BLaER1 treated with 17β-estradiol and CSF1 and Interleukin-3, amounts not matched to agents 10 nM and 100 nM (cell line): ENCODE data around the gene SLX4.

Experiments used
- H3K27ac ChIP-seq, 11 experiments: shearing (Covaris generic); formaldehyde crosslinking; 2 replicates each; pipeline ENCODE4 v1.8.1; 2022
- H3K27me3 ChIP-seq, 11 experiments: shearing (Covaris generic); formaldehyde crosslinking; 2 replicates each; pipeline ENCODE4 v1.8.1; 2022
- H3K36me3 ChIP-seq, 11 experiments: shearing (Covaris generic); formaldehyde crosslinking; 2 replicates each; pipeline ENCODE4 v1.8.1; 2022
- H3K4me1 ChIP-seq, 10 experiments: shearing (Covaris generic); formaldehyde crosslinking; 2 replicates each; pipeline ENCODE4 v1.8.1; 2022
- H3K4me2 ChIP-seq, 11 experiments: shearing (Covaris generic); formaldehyde crosslinking; 2 replicates each; pipeline ENCODE4 v1.8.1; 2022
- H3K4me3 ChIP-seq, 10 experiments: shearing (Covaris generic); formaldehyde crosslinking; 2 replicates each; pipeline ENCODE4 v1.8.1; 2022
- H3K9ac ChIP-seq, 11 experiments: shearing (Covaris generic); formaldehyde crosslinking; 2 replicates each; pipeline ENCODE4 v1.8.1; 2022
- H3K9me3 ChIP-seq, 11 experiments: shearing (Covaris generic); formaldehyde crosslinking; replicated peaks in 1 of 11; 2 replicates each; pipeline ENCODE4 v1.8.1; 2022
- H4K20me1 ChIP-seq, 11 experiments: shearing (Covaris generic); formaldehyde crosslinking; 2 replicates each; pipeline ENCODE4 v1.8.1; 2022
- Cebpa-rat ChIP-seq, 11 experiments: shearing (Covaris generic); IDR thresholded peaks; 2 replicates each; pipeline ENCODE4 v1.8.1; 2022

SLX4 gene

GRCh38 chr16:3645108-3645503 lies 33.7 kb upstream of the SLX4 start:
- peaks cover 0 to 37% (median 0%) of the 10 kb centered on the region in 11 experiments; a peak in 7 of 22 replicates for H4K20me1 ChIP-seq
- H3K9me3 ChIP-seq = no peaks in the 10 kb centered on the region
- peak overlapping the region in 8 of 11 experiments; percentile 51 to 82 (median 67); a peak in 17 of 22 replicates for H3K27ac ChIP-seq
- peaks cover 37 to 60% (median 51%) of the 10 kb centered on the region in 10 experiments for H3K4me1 ChIP-seq
- no peaks in the 10 kb centered on the region for H3K27me3 ChIP-seq
- TF ChIP-seq Cebpa-rat (IDR thresholded peaks at IDR 0.05) = no peak
- H3K4me3 ChIP-seq = no peak overlapping the region
- H3K36me3 ChIP-seq = peaks cover 0 to 61% (median 20%) of the 10 kb centered on the region in 11 experiments; a peak in 17 of 22 replicates
- peak overlapping the region in 10 of 11 experiments; percentile 11 to 72 (median 42); a peak in 16 of 22 replicates for H3K9ac ChIP-seq
- peak overlapping the region; percentile 52 to 95 (median 83) for H3K4me2 ChIP-seq

GRCh38 chr16:3643095-3643730 lies 31.8 kb upstream of the SLX4 start:
- Histone ChIP-seq H3K27me3 (no peaks in the 10 kb centered on the region), H4K20me1 (peaks cover 0 to 37% (median 0%) of the 10 kb centered on the region in 11 experiments; a peak in 7 of 22 replicates), H3K4me2 (peak overlapping the region; percentile 20 to 71 (median 59); a peak in 21 of 22 replicates), H3K9me3 (peaks cover 0 to 7% (median 0%) of the 10 kb centered on the region in 11 experiments; a peak in 1 of 22 replicates), H3K9ac (peak overlapping the region in 4 of 11 experiments; percentile 1 to 24 (median 4); a peak in 3 of 22 replicates), H3K36me3 (peaks cover 0 to 52% (median 22%) of the 10 kb centered on the region in 11 experiments; a peak in 17 of 22 replicates), H3K27ac (peak overlapping the region in 5 of 11 experiments; percentile 5 to 43 (median 35); a peak in 6 of 22 replicates), H3K4me1 (peaks cover 45 to 65% (median 56%) of the 10 kb centered on the region in 10 experiments), H3K4me3 (no peak overlapping the region)
- TF ChIP-seq Cebpa-rat (IDR thresholded peaks at IDR 0.05) = no peak

GRCh38 chr16:3642397-3643094 lies 31.1 kb upstream of the SLX4 start:
- Histone ChIP-seq H3K4me1 (peaks cover 51 to 71% (median 63%) of the 10 kb centered on the region in 10 experiments), H3K9me3 (peaks cover 0 to 7% (median 0%) of the 10 kb centered on the region in 11 experiments; a peak in 1 of 22 replicates), H3K36me3 (peaks cover 0 to 45% (median 22%) of the 10 kb centered on the region in 11 experiments; a peak in 17 of 22 replicates), H3K9ac (peak overlapping the region in 4 of 11 experiments; percentile 2 to 24 (median 4); a peak in 3 of 22 replicates), H3K4me2 (peak overlapping the region; percentile 20 to 71 (median 59); a peak in 21 of 22 replicates), H3K4me3 (no peak overlapping the region), H4K20me1 (peaks cover 0 to 37% (median 0%) of the 10 kb centered on the region in 11 experiments; a peak in 7 of 22 replicates), H3K27ac (peak overlapping the region in 5 of 11 experiments; percentile 15 to 43 (median 35); a peak in 7 of 22 replicates), H3K27me3 (no peaks in the 10 kb centered on the region)
- no peak for TF ChIP-seq Cebpa-rat (IDR thresholded peaks at IDR 0.05)

- Histone ChIP-seq H3K4me2 (peak overlapping the region in 10 of 11 experiments; percentile 46 to 71 (median 60); a peak in 21 of 22 replicates), H3K4me3 (no peak overlapping the region), H4K20me1 (peaks cover 0 to 37% (median 0%) of the 10 kb centered on the region in 11 experiments; a peak in 7 of 22 replicates), H3K9ac (peak overlapping the region in 2 of 11 experiments; percentile 2; a peak in 1 of 22 replicates), H3K36me3 (peaks cover 0 to 39% (median 22%) of the 10 kb centered on the region in 11 experiments; a peak in 17 of 22 replicates), H3K27me3 (no peaks in the 10 kb centered on the region), H3K4me1 (peaks cover 53 to 78% (median 67%) of the 10 kb centered on the region in 10 experiments), H3K9me3 (peaks cover 0 to 7% (median 0%) of the 10 kb centered on the region in 11 experiments; a peak in 1 of 22 replicates), H3K27ac (peak overlapping the region in 4 of 11 experiments; percentile 25 to 39 (median 30); a peak in 3 of 22 replicates)
- no peak for TF ChIP-seq Cebpa-rat (IDR thresholded peaks at IDR 0.05)
Observed at GRCh38 chr16:3641801-3642396, 30.5 kb upstream of the SLX4 start.

- no peak overlapping the region for H3K4me3 ChIP-seq
- peaks cover 0 to 7% (median 0%) of the 10 kb centered on the region in 11 experiments; a peak in 1 of 22 replicates for H3K9me3 ChIP-seq
- H4K20me1 ChIP-seq = peaks cover 0 to 31% (median 0%) of the 10 kb centered on the region in 11 experiments; a peak in 7 of 22 replicates
- no peak for TF ChIP-seq Cebpa-rat (IDR thresholded peaks at IDR 0.05)
- peaks cover 47 to 73% (median 63%) of the 10 kb centered on the region in 10 experiments for H3K4me1 ChIP-seq
- no peaks in the 10 kb centered on the region for H3K27me3 ChIP-seq
- H3K27ac ChIP-seq = no peak overlapping the region; a peak in 1 of 22 replicates
- H3K9ac ChIP-seq = 0 out of 22 replicates have a peak overlapping the region, but pooled peaks of 1 of the 11 experiments have one; percentile 9
- peaks cover 0 to 39% (median 22%) of the 10 kb centered on the region in 11 experiments; a peak in 17 of 22 replicates for H3K36me3 ChIP-seq
- peak overlapping the region in 6 of 11 experiments; percentile 29 to 70 (median 61); a peak in 6 of 22 replicates for H3K4me2 ChIP-seq
Observed at GRCh38 chr16:3640632-3641501, 29.5 kb upstream of the SLX4 start.

- no peak overlapping the region for H3K27ac ChIP-seq
- H3K9me3 ChIP-seq = peaks cover 0 to 7% (median 0%) of the 10 kb centered on the region in 11 experiments; a peak in 1 of 22 replicates
- TF ChIP-seq Cebpa-rat (IDR thresholded peaks at IDR 0.05) = no peak
- H3K4me1 ChIP-seq = peaks cover 40 to 66% (median 56%) of the 10 kb centered on the region in 10 experiments
- 0 out of 22 replicates have a peak overlapping the region, but pooled peaks of 1 of the 11 experiments have one; percentile 9 for H3K9ac ChIP-seq
- H4K20me1 ChIP-seq = peaks cover 0 to 29% (median 0%) of the 10 kb centered on the region in 11 experiments; a peak in 7 of 22 replicates
- H3K4me2 ChIP-seq = no peak overlapping the region
- no peaks in the 10 kb centered on the region for H3K27me3 ChIP-seq
- H3K36me3 ChIP-seq = peaks cover 0 to 39% (median 22%) of the 10 kb centered on the region in 11 experiments; a peak in 17 of 22 replicates
- no peak overlapping the region for H3K4me3 ChIP-seq
Observed at GRCh38 chr16:3640207-3640606, 28.8 kb upstream of the SLX4 start.

GRCh38 chr16:3638916-3639644 lies 27.7 kb upstream of the SLX4 start:
- H3K9me3 ChIP-seq = peaks cover 0 to 7% (median 0%) of the 10 kb centered on the region in 11 experiments; a peak in 1 of 22 replicates
- no peak overlapping the region for H3K4me2 ChIP-seq
- peaks cover 0 to 29% (median 0%) of the 10 kb centered on the region in 11 experiments; a peak in 7 of 22 replicates for H4K20me1 ChIP-seq
- H3K27me3 ChIP-seq = no peaks in the 10 kb centered on the region
- no peak for TF ChIP-seq Cebpa-rat (IDR thresholded peaks at IDR 0.05)
- no peak overlapping the region for H3K4me3 ChIP-seq
- H3K36me3 ChIP-seq = peaks cover 0 to 39% (median 22%) of the 10 kb centered on the region in 11 experiments; a peak in 16 of 22 replicates
- H3K27ac ChIP-seq = no peak overlapping the region
- peaks cover 33 to 57% (median 47%) of the 10 kb centered on the region in 10 experiments for H3K4me1 ChIP-seq
- no peak overlapping the region for H3K9ac ChIP-seq
